ENCODE results near the gene ERCC6L. TPM values are rescaled to one million over a fixed set of nuclear protein-coding genes. Genes with fewer than 3 reads are reported as not detected.
A peak's percentile ranks its signal among the peaks of the same experiment; 100 is the strongest.

The ERCC6L gene
- total RNA-seq, 2 experiments from 2014 or later, result 13.8 to 14.4 TPM

GRCh38 chrX:72269671-72270251 lies 30.9 kb upstream of the ERCC6L start:
- POLR2A ChIA-PET, result interaction anchor here (1.0 kb wide), 1 partner anchor 88 kb away, joined by 3 read pairs; the partner anchor contains the start of gene PIN4
- H3K36me3 Mint-ChIP-seq (ENCODE audit: low read depth), result peaks cover 51% of the 10 kb centered on the region
- H3K27me3 Mint-ChIP-seq (ENCODE audit: low read depth), result no peaks in the 10 kb centered on the region
- CTCF ChIA-PET, result interaction anchor here (1.1 to 2.3 kb wide), 2 partner anchors 10 to 24 kb away, joined by 4 to 10 read pairs; no protein-coding TSS in a partner anchor
- H3K4me1 Mint-ChIP-seq (ENCODE audit: low read depth), result peaks cover 42% of the 10 kb centered on the region
- DNase-seq, result peak; percentile 43
- ATAC-seq, result peak; percentile 65
- H3K27ac Mint-ChIP-seq, result peak overlapping the region; percentile 76
- no peak overlapping the region for H3K4me3 Mint-ChIP-seq
- H3K9me3 Mint-ChIP-seq (ENCODE audit: insufficient read depth), result no peaks in the 10 kb centered on the region

GRCh38 chrX:72268597-72269365 lies 30.0 kb upstream of the ERCC6L start:
- Mint-ChIP-seq H3K4me3 (no peak overlapping the region), H3K9me3 (ENCODE audit: insufficient read depth) (no peaks in the 10 kb centered on the region), H3K27ac (no peak overlapping the region), H3K36me3 (ENCODE audit: low read depth) (peaks cover 41% of the 10 kb centered on the region), H3K27me3 (ENCODE audit: low read depth) (no peaks in the 10 kb centered on the region), H3K4me1 (ENCODE audit: low read depth) (peaks cover 32% of the 10 kb centered on the region)
- ATAC-seq (no peak), DNase-seq (no peak)
- POLR2A ChIA-PET, result interaction anchor here (2.5 kb wide), 1 partner anchor 8 kb away, joined by 13 read pairs; the partner anchor contains the start of gene RPS4X
- CTCF ChIA-PET, result interaction anchor here (1.2 to 1.8 kb wide), 2 partner anchors 8 to 23 kb away, joined by 4 to 5 read pairs; partner anchors contain the start of gene RPS4X

GRCh38 chrX:72265263-72265662 lies 26.4 kb upstream of the ERCC6L start:
- Mint-ChIP-seq H3K4me3 (no peak overlapping the region), H3K27me3 (ENCODE audit: low read depth) (no peaks in the 10 kb centered on the region), H3K36me3 (ENCODE audit: low read depth) (peaks cover 17% of the 10 kb centered on the region), H3K4me1 (ENCODE audit: low read depth) (peaks cover 14% of the 10 kb centered on the region), H3K27ac (no peak overlapping the region), H3K9me3 (ENCODE audit: insufficient read depth) (no peaks in the 10 kb centered on the region)
- CTCF ChIA-PET, result no interaction called here
- ATAC-seq (no peak), DNase-seq (no peak)
- POLR2A ChIA-PET, result no interaction called here

GRCh38 chrX:72262077-72262476 lies 23.2 kb upstream of the ERCC6L start:
- Mint-ChIP-seq H3K4me1 (ENCODE audit: low read depth) (peaks cover 9% of the 10 kb centered on the region), H3K27ac (no peak overlapping the region), H3K9me3 (ENCODE audit: insufficient read depth) (no peaks in the 10 kb centered on the region), H3K36me3 (ENCODE audit: low read depth) (peaks cover 3% of the 10 kb centered on the region), H3K4me3 (no peak overlapping the region), H3K27me3 (ENCODE audit: low read depth) (peaks cover 5% of the 10 kb centered on the region)
- ChIA-PET CTCF (no interaction called here), POLR2A (interaction anchor here (0.6 to 1.0 kb wide), 2 partner anchors 15 to 1682 kb away, joined by 3 read pairs; partner anchors contain the start of gene RPS4X)
- ATAC-seq, result no peak
- no peak for DNase-seq

- Mint-ChIP-seq H3K27ac (peak overlapping the region; percentile 3), H3K9me3 (ENCODE audit: insufficient read depth) (no peaks in the 10 kb centered on the region), H3K4me1 (ENCODE audit: low read depth) (peaks cover 11% of the 10 kb centered on the region), H3K27me3 (ENCODE audit: low read depth) (peaks cover 15% of the 10 kb centered on the region), H3K36me3 (ENCODE audit: low read depth) (peaks cover 3% of the 10 kb centered on the region), H3K4me3 (no peak overlapping the region)
- DNase-seq (no peak), ATAC-seq (no peak)
- ChIA-PET POLR2A (no interaction called here), CTCF (interaction anchor here (0.9 kb wide), 1 partner anchor 17 kb away, joined by 3 read pairs; the partner anchor contains the start of gene RPS4X)
Observed at GRCh38 chrX:72260448-72260847, 21.6 kb upstream of the ERCC6L start.

GRCh38 chrX:72258174-72258573 lies 19.3 kb upstream of the ERCC6L start:
- Mint-ChIP-seq H3K27ac (no peak overlapping the region), H3K36me3 (ENCODE audit: low read depth) (no peaks in the 10 kb centered on the region), H3K4me1 (ENCODE audit: low read depth) (peaks cover 12% of the 10 kb centered on the region), H3K9me3 (ENCODE audit: insufficient read depth) (no peaks in the 10 kb centered on the region), H3K27me3 (ENCODE audit: low read depth) (peaks cover 26% of the 10 kb centered on the region), H3K4me3 (no peak overlapping the region)
- ATAC-seq, result no peak
- CTCF ChIA-PET, result no interaction called here
- DNase-seq, result no peak
- POLR2A ChIA-PET, result no interaction called here

- POLR2A ChIA-PET, result no interaction called here
- ATAC-seq, result no peak
- Mint-ChIP-seq H3K27ac (no peak overlapping the region), H3K4me3 (no peak overlapping the region), H3K27me3 (ENCODE audit: low read depth) (peaks cover 31% of the 10 kb centered on the region), H3K36me3 (ENCODE audit: low read depth) (no peaks in the 10 kb centered on the region), H3K4me1 (ENCODE audit: low read depth) (peaks cover 3% of the 10 kb centered on the region), H3K9me3 (ENCODE audit: insufficient read depth) (no peaks in the 10 kb centered on the region)
- DNase-seq, result no peak
- CTCF ChIA-PET, result no interaction called here
Observed at GRCh38 chrX:72255864-72256263, 17.0 kb upstream of the ERCC6L start.

- ChIA-PET CTCF (interaction anchor here (0.9 kb wide), 1 partner anchor 22 kb away, joined by 3 read pairs; the partner anchor contains the start of gene RPS4X), POLR2A (no interaction called here)
- Mint-ChIP-seq H3K9me3 (ENCODE audit: insufficient read depth) (no peaks in the 10 kb centered on the region), H3K36me3 (ENCODE audit: low read depth) (no peaks in the 10 kb centered on the region), H3K27ac (no peak overlapping the region), H3K27me3 (ENCODE audit: low read depth) (peaks cover 31% of the 10 kb centered on the region), H3K4me3 (no peak overlapping the region), H3K4me1 (ENCODE audit: low read depth) (peaks cover 3% of the 10 kb centered on the region)
- DNase-seq (no peak), ATAC-seq (no peak)
Observed at GRCh38 chrX:72255445-72255844, 16.6 kb upstream of the ERCC6L start.

- Mint-ChIP-seq H3K4me3 (no peak overlapping the region), H3K4me1 (ENCODE audit: low read depth) (peaks cover 3% of the 10 kb centered on the region), H3K9me3 (ENCODE audit: insufficient read depth) (no peaks in the 10 kb centered on the region), H3K27ac (no peak overlapping the region), H3K36me3 (ENCODE audit: low read depth) (no peaks in the 10 kb centered on the region), H3K27me3 (ENCODE audit: low read depth) (peaks cover 31% of the 10 kb centered on the region)
- POLR2A ChIA-PET, result no interaction called here
- CTCF ChIA-PET, result interaction anchor here (0.9 to 2.0 kb wide), 2 partner anchors 10 to 22 kb away, joined by 3 to 10 read pairs; partner anchors contain the start of gene RPS4X
- no peak for ATAC-seq
- no peak for DNase-seq
Observed at GRCh38 chrX:72254816-72255215, 16.0 kb upstream of the ERCC6L start.

- no peaks in the 10 kb centered on the region for H3K36me3 Mint-ChIP-seq (ENCODE audit: low read depth)
- H3K4me1 Mint-ChIP-seq (ENCODE audit: low read depth), result peaks cover 3% of the 10 kb centered on the region
- POLR2A ChIA-PET, result interaction anchor here (0.6 kb wide), 1 partner anchor 23 kb away, joined by 3 read pairs; the partner anchor contains the start of gene RPS4X
- ATAC-seq, result no peak
- DNase-seq, result no peak
- CTCF ChIA-PET, result interaction anchor here (2.0 kb wide), 1 partner anchor 8 kb away, joined by 10 read pairs; no protein-coding TSS in a partner anchor
- peaks cover 31% of the 10 kb centered on the region for H3K27me3 Mint-ChIP-seq (ENCODE audit: low read depth)
- no peaks in the 10 kb centered on the region for H3K9me3 Mint-ChIP-seq (ENCODE audit: insufficient read depth)
- H3K27ac Mint-ChIP-seq, result no peak overlapping the region
- no peak overlapping the region for H3K4me3 Mint-ChIP-seq
Observed at GRCh38 chrX:72253686-72254085, 14.9 kb upstream of the ERCC6L start.

GRCh38 chrX:72247206-72247942 lies 8.5 kb upstream of the ERCC6L start:
- no peaks in the 10 kb centered on the region for H3K27me3 Mint-ChIP-seq (ENCODE audit: low read depth)
- H3K9me3 Mint-ChIP-seq (ENCODE audit: insufficient read depth), result no peaks in the 10 kb centered on the region
- no peaks in the 10 kb centered on the region for H3K36me3 Mint-ChIP-seq (ENCODE audit: low read depth)
- CTCF ChIA-PET, result no interaction called here
- H3K4me1 Mint-ChIP-seq (ENCODE audit: low read depth), result peaks cover 2% of the 10 kb centered on the region
- POLR2A ChIA-PET, result no interaction called here
- DNase-seq (no peak), ATAC-seq (no peak)
- no peak overlapping the region for H3K4me3 Mint-ChIP-seq
- H3K27ac Mint-ChIP-seq, result no peak overlapping the region

Data from activated CD8-positive, alpha-beta T cell treated with anti-CD3 and anti-CD28 coated beads, Interleukin-2, amount 10 ng/mL, durations not matched to agents 7 days and 5 days (primary cell).